ENCODE results near the gene KRTAP10-9. TPM values are rescaled to one million over a fixed set of nuclear protein-coding genes. Genes with fewer than 3 reads are reported as not detected.
A peak's percentile ranks its signal among the peaks of the same experiment; 100 is the strongest.

KRTAP10-9 gene
- total RNA-seq, 1 donor from 2014 or later = not detected

- H3K27me3 Mint-ChIP-seq (ENCODE audit: low read depth) = peaks cover 31% of the 10 kb centered on the region
- no peak overlapping the region for H3K27ac Mint-ChIP-seq (ENCODE audit: unreplicated experiment)
- H3K36me3 Mint-ChIP-seq (ENCODE audit: low read depth) = peaks cover 2% of the 10 kb centered on the region
- no peak overlapping the region for H3K4me3 Mint-ChIP-seq (ENCODE audit: unreplicated experiment)
- no peak for TF ChIP-seq CTCF (IDR thresholded peaks at IDR 0.05)
- DNase-seq (ENCODE audit: low spot score) = no peak
- no peaks in the 10 kb centered on the region for H3K4me1 Mint-ChIP-seq (ENCODE audit: low read depth)
- H3K9me3 Mint-ChIP-seq (ENCODE audit: low read depth) = peaks cover 20% of the 10 kb centered on the region
These were observed 15.3 kb upstream of the KRTAP10-9 start for GRCh38 chr21:44611551-44611950.

- Mint-ChIP-seq H3K4me1 (ENCODE audit: low read depth) (no peaks in the 10 kb centered on the region), H3K27ac (ENCODE audit: unreplicated experiment) (no peak within 1 kb of the TSS), H3K4me3 (ENCODE audit: unreplicated experiment) (no peak within 1 kb of the TSS), H3K27me3 (ENCODE audit: low read depth) (peaks cover 35% of the 10 kb centered on the region), H3K36me3 (ENCODE audit: low read depth) (peaks cover 2% of the 10 kb centered on the region), H3K9me3 (ENCODE audit: low read depth) (peaks cover 20% of the 10 kb centered on the region)
- no peak for TF ChIP-seq CTCF (IDR thresholded peaks at IDR 0.05)
- peak; percentile 69 for DNase-seq (ENCODE audit: low spot score)
These were observed 14.8 kb upstream of the KRTAP10-9 start, which contains the start of gene KRTAP10-8 for GRCh38 chr21:44612029-44612486. Gene KRTAP10-8 (plus strand): TSS chr21:44612079. CDS start chr21:44612101, 22 bp downstream.

- TF ChIP-seq CTCF (IDR thresholded peaks at IDR 0.05) = no peak
- peaks cover 38% of the 10 kb centered on the region for H3K27me3 Mint-ChIP-seq (ENCODE audit: low read depth)
- DNase-seq (ENCODE audit: low spot score) = peak; percentile 87
- peaks cover 2% of the 10 kb centered on the region for H3K36me3 Mint-ChIP-seq (ENCODE audit: low read depth)
- no peak overlapping the region for H3K4me3 Mint-ChIP-seq (ENCODE audit: unreplicated experiment)
- H3K9me3 Mint-ChIP-seq (ENCODE audit: low read depth) = peaks cover 20% of the 10 kb centered on the region
- H3K4me1 Mint-ChIP-seq (ENCODE audit: low read depth) = no peaks in the 10 kb centered on the region
- H3K27ac Mint-ChIP-seq (ENCODE audit: unreplicated experiment) = no peak overlapping the region
These were observed 14.1 kb upstream of the KRTAP10-9 start for GRCh38 chr21:44612669-44613229.

GRCh38 chr21:44613386-44614155, 13.3 kb upstream of the KRTAP10-9 start:
- H3K36me3 Mint-ChIP-seq (ENCODE audit: low read depth) = peaks cover 2% of the 10 kb centered on the region
- no peak overlapping the region for H3K27ac Mint-ChIP-seq (ENCODE audit: unreplicated experiment)
- no peak for TF ChIP-seq CTCF (IDR thresholded peaks at IDR 0.05)
- peaks cover 20% of the 10 kb centered on the region for H3K9me3 Mint-ChIP-seq (ENCODE audit: low read depth)
- peaks cover 41% of the 10 kb centered on the region for H3K27me3 Mint-ChIP-seq (ENCODE audit: low read depth)
- peak; percentile 86 for DNase-seq (ENCODE audit: low spot score)
- H3K4me3 Mint-ChIP-seq (ENCODE audit: unreplicated experiment) = no peak overlapping the region
- H3K4me1 Mint-ChIP-seq (ENCODE audit: low read depth) = no peaks in the 10 kb centered on the region

- no peaks in the 10 kb centered on the region for H3K4me1 Mint-ChIP-seq (ENCODE audit: low read depth)
- H3K9me3 Mint-ChIP-seq (ENCODE audit: low read depth) = peaks cover 18% of the 10 kb centered on the region
- H3K27ac Mint-ChIP-seq (ENCODE audit: unreplicated experiment) = no peak overlapping the region
- no peak overlapping the region for H3K4me3 Mint-ChIP-seq (ENCODE audit: unreplicated experiment)
- no peak for TF ChIP-seq CTCF (IDR thresholded peaks at IDR 0.05)
- peak; percentile 86 for DNase-seq (ENCODE audit: low spot score)
- H3K36me3 Mint-ChIP-seq (ENCODE audit: low read depth) = peaks cover 2% of the 10 kb centered on the region
- peaks cover 46% of the 10 kb centered on the region for H3K27me3 Mint-ChIP-seq (ENCODE audit: low read depth)
These were observed 12.7 kb upstream of the KRTAP10-9 start for GRCh38 chr21:44614161-44614631.
